Esophagus muscularis mucosa (tissue), 4 donors: Measurements from ENCODE around the gene GALP. TPM values are rescaled to one million over a fixed set of nuclear protein-coding genes. Genes with fewer than 3 reads are reported as not detected.

Experiments used
- DNase-seq: peaks from one replicate; pipeline ENCODE4 v3.0.0-alpha.2; 2017; ENCODE audit errors: extremely low spot score
- H3K27ac ChIP-seq, 4 donors: fragments of 200-600 bp; sonication (generic); replicated peaks in 1 of 4; 1 replicate in 3 of 4; 2 replicates in 1 of 4; pipeline ENCODE4 v1.5.1; 2016 to 2019; ENCODE audit warnings: mild to moderate bottlenecking in 1 of 4
- H3K27me3 ChIP-seq, 4 donors: fragments of 200-600 bp; sonication (generic); one replicate each; pipeline versions ENCODE4 v1.5.1 to v1.6.0; 2016 to 2019
- H3K36me3 ChIP-seq, 4 donors: fragments of 200-600 bp; sonication (generic); one replicate each; pipeline ENCODE4 v1.5.1; 2016 to 2019
- H3K4me1 ChIP-seq, 4 donors: fragments of 200-600 bp; sonication (generic); one replicate each; pipeline ENCODE4 v1.5.1; 2016 to 2019
- H3K4me3 ChIP-seq, 4 donors: fragments of 200-600 bp; sonication (generic); 1 replicate in 2 of 4; 2 replicates in 2 of 4; pipeline ENCODE4 v1.5.1; 2016 to 2019; ENCODE audit warnings: mild to moderate bottlenecking in 4 of 4, moderate library complexity in 1 of 4
- H3K9me3 ChIP-seq, 4 donors: fragments of 200-600 bp; sonication (generic); 1 replicate in 3 of 4; 2 replicates in 1 of 4; pipeline ENCODE4 v1.5.1; 2016 to 2019
- EP300 ChIP-seq: sonication (generic); formaldehyde crosslinking; IDR thresholded peaks from one replicate; pipeline ENCODE4 v1.6.1; 2017; ENCODE audit warnings: antibody characterized with exemption
- POLR2A ChIP-seq: fragments of 450-650 bp; IDR thresholded peaks from one replicate; pipeline ENCODE4 v1.6.1; 2017; ENCODE audit warnings: antibody characterized with exemption, moderate library complexity, mild to moderate bottlenecking, low read depth
- POLR2AphosphoS5 ChIP-seq, 2 donors: sonication (generic); formaldehyde crosslinking; IDR thresholded peaks; one replicate each; pipeline ENCODE4 v1.6.1; 2017; ENCODE audit warnings: antibody characterized with exemption in 2 of 2
- WGBS: methylation state at CpG from one replicate; pipeline ENCODE4 v1.1.5; 2018; 5-methylcytosine and 5-hydroxymethylcytosine counted together
- intact Hi-C: fragments of 100-400 bp; cut with DNase I; formaldehyde crosslinking; loops from one replicate; pipeline ENCODE4 v1.15.1; 2023
- total RNA-seq, 4 donors: library from RNA; depleted of rRNA; stranded (reverse); fragments of >200 nt; gene quantifications; one replicate each; pipeline versions ENCODE4 v1.1.0 to v1.2.1, GENCODE V29; 2016
- TF ChIP-seq, protein P1 (sequence below), 3 experiments: fragments of 200-600 bp in 2 of 3; fragments of 450-650 bp in 1 of 3; sonication (generic) in 2 of 3; IDR thresholded peaks; one replicate each; pipeline ENCODE4 v1.5.1; 2017 to 2019; ENCODE audit warnings: antibody characterized with exemption in 3 of 3, mild to moderate bottlenecking in 2 of 3, moderate library complexity in 1 of 3

Gene GALP
- total RNA-seq, 4 donors from 2014 or later: not detected

DNA sequence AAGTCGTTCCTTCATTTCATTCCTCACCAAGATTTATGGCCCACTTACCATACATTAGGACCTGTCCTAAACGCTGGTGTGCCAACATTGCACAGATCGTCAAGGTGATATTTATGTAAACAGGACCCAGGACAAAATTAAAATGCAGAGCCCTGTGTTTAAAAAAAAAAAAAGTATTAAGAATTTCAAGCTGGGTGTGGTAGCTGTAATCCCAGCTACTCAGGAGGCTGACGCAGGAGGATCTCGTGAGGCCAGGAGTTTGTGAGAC is 41.2 kb upstream of the GALP start:
- intact Hi-C loops: no loop called here
- TF ChIP-seq POLR2A: no peak
- no peak for TF ChIP-seq EP300
- no peak for TF ChIP-seq POLR2AphosphoS5 (IDR thresholded peaks at IDR 0.05)
- TF ChIP-seq, protein P1, sequence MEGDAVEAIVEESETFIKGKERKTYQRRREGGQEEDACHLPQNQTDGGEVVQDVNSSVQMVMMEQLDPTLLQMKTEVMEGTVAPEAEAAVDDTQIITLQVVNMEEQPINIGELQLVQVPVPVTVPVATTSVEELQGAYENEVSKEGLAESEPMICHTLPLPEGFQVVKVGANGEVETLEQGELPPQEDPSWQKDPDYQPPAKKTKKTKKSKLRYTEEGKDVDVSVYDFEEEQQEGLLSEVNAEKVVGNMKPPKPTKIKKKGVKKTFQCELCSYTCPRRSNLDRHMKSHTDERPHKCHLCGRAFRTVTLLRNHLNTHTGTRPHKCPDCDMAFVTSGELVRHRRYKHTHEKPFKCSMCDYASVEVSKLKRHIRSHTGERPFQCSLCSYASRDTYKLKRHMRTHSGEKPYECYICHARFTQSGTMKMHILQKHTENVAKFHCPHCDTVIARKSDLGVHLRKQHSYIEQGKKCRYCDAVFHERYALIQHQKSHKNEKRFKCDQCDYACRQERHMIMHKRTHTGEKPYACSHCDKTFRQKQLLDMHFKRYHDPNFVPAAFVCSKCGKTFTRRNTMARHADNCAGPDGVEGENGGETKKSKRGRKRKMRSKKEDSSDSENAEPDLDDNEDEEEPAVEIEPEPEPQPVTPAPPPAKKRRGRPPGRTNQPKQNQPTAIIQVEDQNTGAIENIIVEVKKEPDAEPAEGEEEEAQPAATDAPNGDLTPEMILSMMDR (IDR thresholded peaks at IDR 0.05): no peak
- Histone ChIP-seq H3K27me3 (no peaks in the 10 kb centered on the region), H3K36me3 (no peaks in the 10 kb centered on the region), H3K27ac (peak overlapping the region in 1 of 4 donors; percentile 20), H3K4me3 (no peak overlapping the region), H3K4me1 (peaks cover 6 to 51% (median 32%) of the 10 kb centered on the region in 4 donors), H3K9me3 (no peaks in the 10 kb centered on the region)
- DNase-seq: no peak
- WGBS: 86% methylated on average over 5 of the region's 5 CpGs

DNA sequence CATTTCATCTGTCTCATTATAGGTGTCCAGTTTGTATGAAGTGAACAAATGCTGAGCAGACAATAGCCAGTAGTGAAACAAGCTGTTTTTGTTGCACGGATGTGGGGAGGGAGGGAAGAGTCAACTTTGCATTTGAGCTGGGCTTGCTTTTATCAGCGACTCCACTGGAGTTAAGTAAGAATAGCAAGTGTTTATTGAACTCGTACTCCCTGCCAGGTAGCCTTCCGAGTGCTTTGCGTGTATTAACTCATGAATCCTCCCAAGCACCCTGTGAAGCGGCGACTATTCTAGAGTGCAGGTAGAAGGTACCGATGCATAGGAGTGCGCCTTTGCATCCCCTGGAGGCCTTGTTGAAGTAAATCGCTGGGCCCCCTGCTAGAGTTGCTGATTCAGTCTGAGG is 39.4 kb upstream of the GALP start:
- no peak overlapping the region for H3K4me3 ChIP-seq
- DNase-seq: no peak
- no peaks in the 10 kb centered on the region for H3K27me3 ChIP-seq
- WGBS: 77% methylated on average over 10 of the region's 10 CpGs
- no peak for TF ChIP-seq EP300
- no peak for TF ChIP-seq POLR2AphosphoS5 (IDR thresholded peaks at IDR 0.05)
- TF ChIP-seq, protein P1 (IDR thresholded peaks at IDR 0.05): no peak
- TF ChIP-seq POLR2A: no peak
- H3K27ac ChIP-seq: peak overlapping the region in 2 of 4 donors; percentile 44 to 48
- H3K4me1 ChIP-seq: peaks cover 12 to 58% (median 39%) of the 10 kb centered on the region in 4 donors
- H3K36me3 ChIP-seq: no peaks in the 10 kb centered on the region
- H3K9me3 ChIP-seq: no peaks in the 10 kb centered on the region
- intact Hi-C loops: no loop called here

DNA sequence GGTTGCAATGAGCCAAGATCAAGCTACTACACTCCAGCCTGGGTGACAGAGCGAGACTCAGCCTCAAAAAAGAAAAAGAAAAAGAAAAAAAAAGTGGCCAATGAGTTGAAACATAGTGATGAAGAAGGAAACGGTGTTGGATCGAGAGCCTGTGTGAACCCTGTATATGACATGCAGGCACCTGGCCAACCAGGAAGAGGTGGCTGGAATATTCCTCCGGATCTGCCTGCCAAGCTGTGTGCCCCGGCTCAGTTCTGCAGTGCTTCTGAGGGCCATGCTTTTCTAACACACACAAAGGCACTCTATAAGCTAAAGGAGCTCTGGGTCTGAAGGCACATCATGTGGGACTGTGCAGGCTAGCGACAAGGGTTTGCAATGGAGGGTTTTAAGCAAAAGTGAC is 38.4 kb upstream of the GALP start:
- WGBS: 56% methylated on average over 6 of the region's 6 CpGs
- DNase-seq: no peak
- TF ChIP-seq POLR2A (no peak), POLR2AphosphoS5 (IDR thresholded peaks at IDR 0.05) (no peak), EP300 (no peak)
- TF ChIP-seq, protein P1 (IDR thresholded peaks at IDR 0.05): no peak
- Histone ChIP-seq H3K4me1 (peaks cover 14 to 58% (median 38%) of the 10 kb centered on the region in 4 donors), H3K27me3 (no peaks in the 10 kb centered on the region), H3K4me3 (no peak overlapping the region), H3K27ac (peak overlapping the region in 1 of 4 donors; percentile 27), H3K9me3 (no peaks in the 10 kb centered on the region), H3K36me3 (no peaks in the 10 kb centered on the region)
- intact Hi-C loops: no loop called here

DNA sequence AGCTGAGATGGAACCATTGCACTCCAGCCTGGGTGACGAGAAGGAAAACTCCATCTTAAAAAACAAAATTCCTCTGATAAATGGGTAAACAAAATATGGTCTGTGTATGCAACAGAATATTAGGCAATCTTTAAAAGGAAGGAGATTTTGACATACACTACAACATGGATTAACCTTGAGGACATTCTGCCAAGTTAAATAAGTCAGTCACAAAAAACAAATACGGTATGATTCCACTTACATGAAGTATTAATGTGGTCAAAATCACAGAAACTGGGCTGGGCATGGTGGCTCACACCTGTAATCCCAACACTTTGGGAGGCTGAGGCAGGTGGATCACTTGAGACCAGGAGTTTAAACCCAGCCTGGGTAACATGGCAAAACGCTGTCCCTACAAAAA is 37.7 kb upstream of the GALP start:
- H3K4me1 ChIP-seq: peaks cover 13 to 58% (median 38%) of the 10 kb centered on the region in 4 donors
- H3K27ac ChIP-seq: no peak overlapping the region
- intact Hi-C loops: no loop called here
- TF ChIP-seq POLR2A (no peak), EP300 (no peak), POLR2AphosphoS5 (IDR thresholded peaks at IDR 0.05) (no peak)
- TF ChIP-seq, protein P1 (IDR thresholded peaks at IDR 0.05): no peak
- no peaks in the 10 kb centered on the region for H3K27me3 ChIP-seq
- no peaks in the 10 kb centered on the region for H3K36me3 ChIP-seq
- no peak for DNase-seq
- H3K4me3 ChIP-seq: no peak overlapping the region
- WGBS: 83% methylated on average over 3 of the region's 3 CpGs
- no peaks in the 10 kb centered on the region for H3K9me3 ChIP-seq
